T-helper 1 cell treated with Interleukin-12 subunit alpha and Interleukin-12 subunit beta and Interleukin-4 antibody, amounts not matched to agents 30 μg/mL and 1 μg/mL, for 36 hours (primary cell): Measurements from ENCODE around the gene OOEP.

Source experiments
- H3K27ac Mint-ChIP-seq: one replicate; pipeline ENCODE4 v1.8.0; 2021; ENCODE audit warnings: mild to moderate bottlenecking, mixed read lengths
- H3K27me3 Mint-ChIP-seq: one replicate; pipeline ENCODE4 v1.8.0; 2021; ENCODE audit warnings: low read depth, mixed read lengths
- H3K36me3 Mint-ChIP-seq: one replicate; pipeline ENCODE4 v1.8.0; 2021; ENCODE audit warnings: low read depth, mixed read lengths
- H3K4me1 Mint-ChIP-seq: one replicate; pipeline ENCODE4 v1.8.0; 2021; ENCODE audit warnings: low read depth, mixed read lengths
- H3K4me3 Mint-ChIP-seq: one replicate; pipeline ENCODE4 v1.8.0; 2021; ENCODE audit warnings: mild to moderate bottlenecking, moderate library complexity, mixed read lengths
- H3K9me3 Mint-ChIP-seq: one replicate; pipeline ENCODE4 v1.8.0; 2021; ENCODE audit warnings: mixed read lengths

Gene OOEP

GRCh38 chr6:73348550-73349204, 21.0 kb downstream of the OOEP start:
- Mint-ChIP-seq H3K27me3 (peaks cover 50% of the 10 kb centered on the region), H3K4me1 (no peaks in the 10 kb centered on the region), H3K27ac (no peak overlapping the region), H3K36me3 (no peaks in the 10 kb centered on the region), H3K4me3 (no peak overlapping the region), H3K9me3 (no peaks in the 10 kb centered on the region)

DNA sequence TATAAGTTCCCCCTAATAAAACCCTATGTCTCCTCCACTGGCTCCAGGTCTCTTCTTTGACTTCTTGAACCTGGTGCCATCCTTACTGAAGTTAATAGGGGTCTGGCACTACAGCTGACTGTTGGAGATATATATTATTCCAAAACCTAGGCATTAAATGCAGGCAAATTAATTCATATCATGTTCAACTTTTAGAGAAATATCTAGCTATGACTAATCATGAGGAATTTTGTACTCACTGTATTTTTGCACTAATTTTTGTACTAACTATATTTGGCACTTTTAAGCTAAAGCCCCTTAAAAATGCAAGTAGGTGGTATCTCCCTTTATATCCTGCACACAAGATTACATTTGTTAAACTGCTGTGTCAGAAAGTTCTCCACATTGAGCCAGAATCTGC, 26.5 kb downstream of the OOEP start:
- Mint-ChIP-seq H3K27me3 (peaks cover 41% of the 10 kb centered on the region), H3K4me3 (no peak overlapping the region), H3K4me1 (no peaks in the 10 kb centered on the region), H3K9me3 (no peaks in the 10 kb centered on the region), H3K36me3 (no peaks in the 10 kb centered on the region), H3K27ac (no peak overlapping the region)

DNA sequence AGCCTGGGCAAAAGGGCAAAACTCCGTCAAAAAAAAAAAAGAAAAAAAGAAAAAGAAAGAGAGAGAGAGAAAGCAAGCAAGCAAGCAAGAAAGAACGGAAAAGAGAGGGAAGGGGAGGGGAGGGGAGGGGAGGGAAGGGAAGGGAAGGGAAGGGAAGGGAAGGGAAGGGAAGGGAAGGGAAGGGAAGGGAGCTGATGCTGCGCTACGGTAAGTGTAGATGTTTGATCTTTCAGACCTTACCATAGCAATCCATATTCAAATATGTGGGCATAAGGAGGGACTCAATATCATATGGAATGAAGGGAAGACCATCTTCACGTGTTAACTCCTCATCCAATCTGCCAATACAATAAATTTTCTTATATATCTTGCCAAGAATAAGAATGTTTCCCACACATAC, 27.5 kb downstream of the OOEP start:
- Mint-ChIP-seq H3K4me1 (no peaks in the 10 kb centered on the region), H3K27me3 (peaks cover 33% of the 10 kb centered on the region), H3K36me3 (no peaks in the 10 kb centered on the region), H3K4me3 (no peak overlapping the region), H3K9me3 (no peaks in the 10 kb centered on the region), H3K27ac (no peak overlapping the region)

DNA sequence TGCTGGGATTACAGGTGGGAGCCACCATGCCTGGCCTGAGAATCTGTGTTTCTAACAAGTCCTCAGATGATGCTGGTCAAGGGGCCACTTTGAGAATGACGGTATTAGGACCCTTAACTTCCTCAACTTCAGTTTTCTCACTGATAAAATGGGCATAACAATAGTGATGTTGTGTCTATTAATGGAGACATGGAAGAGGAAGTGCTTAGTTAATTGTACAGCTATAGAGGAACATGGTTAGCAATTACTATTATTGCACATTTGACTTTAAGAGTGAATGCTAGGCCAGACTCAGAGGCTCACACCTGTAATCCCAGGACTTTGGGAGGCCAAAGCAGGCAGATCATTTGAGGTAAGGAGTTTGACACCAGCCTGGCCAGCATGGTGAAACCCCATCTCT, 28.4 kb downstream of the OOEP start:
- H3K4me1 Mint-ChIP-seq, result no peaks in the 10 kb centered on the region
- H3K27ac Mint-ChIP-seq, result no peak overlapping the region
- H3K36me3 Mint-ChIP-seq, result no peaks in the 10 kb centered on the region
- H3K9me3 Mint-ChIP-seq, result no peaks in the 10 kb centered on the region
- H3K4me3 Mint-ChIP-seq, result no peak overlapping the region
- peaks cover 26% of the 10 kb centered on the region for H3K27me3 Mint-ChIP-seq

DNA sequence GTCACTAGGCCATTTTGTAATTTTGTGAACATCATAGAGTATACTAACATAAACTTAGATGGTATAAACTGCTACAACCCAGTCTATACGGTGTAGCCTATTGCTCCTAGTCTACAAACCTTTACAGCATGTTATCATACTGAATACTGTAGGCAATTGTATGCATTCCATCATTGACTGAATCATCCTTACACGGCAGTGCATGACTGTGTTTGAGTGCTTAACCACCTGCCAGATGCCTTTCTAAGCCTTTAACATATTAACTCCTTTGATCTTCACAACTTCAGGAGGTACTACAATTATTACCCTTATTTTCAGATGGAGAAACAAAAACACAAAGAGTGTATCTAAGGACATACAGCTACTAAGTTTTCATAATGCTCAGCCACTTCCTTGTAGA, 29.6 kb downstream of the OOEP start:
- Mint-ChIP-seq H3K27me3 (peaks cover 26% of the 10 kb centered on the region), H3K27ac (no peak overlapping the region), H3K36me3 (no peaks in the 10 kb centered on the region)

GRCh38 chr6:73339340-73339739, 30.4 kb downstream of the OOEP start:
- no peak overlapping the region for H3K4me3 Mint-ChIP-seq

More for the DNA sequence above, 29.6 kb downstream of the OOEP start:
- H3K4me1 Mint-ChIP-seq, result no peaks in the 10 kb centered on the region
- H3K9me3 Mint-ChIP-seq, result no peaks in the 10 kb centered on the region
- no peak overlapping the region for H3K4me3 Mint-ChIP-seq

DNA sequence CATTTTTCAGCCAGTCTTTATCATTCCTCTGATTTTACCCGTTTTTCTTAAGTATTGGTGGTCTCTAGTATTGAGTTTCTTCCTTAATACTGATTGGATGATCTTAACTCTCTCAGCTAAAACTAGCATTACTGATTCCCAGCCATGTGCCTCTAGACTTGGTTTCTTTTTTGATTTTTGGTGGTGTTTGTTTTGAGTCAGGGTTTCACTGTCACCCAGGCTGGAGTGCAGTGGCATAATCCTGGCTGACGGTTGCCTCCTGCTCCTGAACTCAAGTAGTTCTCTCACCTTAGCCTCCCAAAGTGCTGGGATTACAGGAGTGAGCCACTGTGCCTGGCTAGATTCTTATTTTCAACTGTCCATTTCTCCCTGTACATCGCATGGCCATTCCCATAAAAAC, 40.5 kb downstream of the OOEP start:
- no peaks in the 10 kb centered on the region for H3K9me3 Mint-ChIP-seq

More at GRCh38 chr6:73339340-73339739, 30.4 kb downstream of the OOEP start:
- Mint-ChIP-seq H3K4me1 (no peaks in the 10 kb centered on the region), H3K27me3 (peaks cover 24% of the 10 kb centered on the region), H3K27ac (no peak overlapping the region), H3K36me3 (no peaks in the 10 kb centered on the region), H3K9me3 (no peaks in the 10 kb centered on the region)

GRCh38 chr6:73328790-73329189, 40.9 kb downstream of the OOEP start:
- Mint-ChIP-seq H3K4me1 (peaks cover 3% of the 10 kb centered on the region), H3K27me3 (peaks cover 41% of the 10 kb centered on the region), H3K36me3 (no peaks in the 10 kb centered on the region), H3K27ac (no peak overlapping the region), H3K9me3 (no peaks in the 10 kb centered on the region), H3K4me3 (no peak overlapping the region)

More for the DNA sequence above, 40.5 kb downstream of the OOEP start:
- Mint-ChIP-seq H3K4me1 (peaks cover 3% of the 10 kb centered on the region), H3K27ac (no peak overlapping the region), H3K36me3 (no peaks in the 10 kb centered on the region), H3K4me3 (no peak overlapping the region), H3K27me3 (peaks cover 41% of the 10 kb centered on the region)

DNA sequence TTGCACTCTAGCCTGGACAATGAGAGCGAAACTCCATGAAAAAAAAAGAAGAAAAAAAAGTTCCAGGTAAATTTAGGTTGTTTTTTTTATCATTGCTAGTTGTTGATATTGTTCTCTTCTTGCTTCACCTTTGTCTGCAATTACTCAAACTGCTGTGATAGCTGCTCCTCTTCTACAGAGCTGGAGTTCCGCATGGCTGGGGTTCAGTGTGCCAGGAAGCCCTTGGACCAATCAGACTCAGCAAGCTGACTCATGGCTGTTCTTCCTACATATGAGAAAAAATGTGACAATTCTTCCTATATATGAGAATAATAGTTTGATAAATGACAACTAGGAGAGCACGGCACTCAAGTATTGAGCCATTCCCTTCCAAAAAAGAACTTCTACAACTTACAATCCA, 44.0 kb downstream of the OOEP start:
- Mint-ChIP-seq H3K36me3 (no peaks in the 10 kb centered on the region), H3K4me3 (no peak overlapping the region), H3K27me3 (peaks cover 20% of the 10 kb centered on the region), H3K4me1 (peaks cover 3% of the 10 kb centered on the region), H3K27ac (peak overlapping the region; percentile 32), H3K9me3 (no peaks in the 10 kb centered on the region)

GRCh38 chr6:73323323-73323722, 46.4 kb downstream of the OOEP start:
- peaks cover 10% of the 10 kb centered on the region for H3K27me3 Mint-ChIP-seq
- peaks cover under 1% of the 10 kb centered on the region for H3K9me3 Mint-ChIP-seq
- no peaks in the 10 kb centered on the region for H3K4me1 Mint-ChIP-seq

More at GRCh38 chr6:73323323-73323722, 46.4 kb downstream of the OOEP start:
- no peak overlapping the region for H3K27ac Mint-ChIP-seq
- no peak overlapping the region for H3K4me3 Mint-ChIP-seq
- no peaks in the 10 kb centered on the region for H3K36me3 Mint-ChIP-seq
